Stimulated activated CD4-positive, alpha-beta T cell treated with anti-CD3 and anti-CD28 coated beads, TNF-alpha, amount 100 ng/mL, for 48 hours (primary cell): Measurements from ENCODE around the gene C1QTNF8.
A peak's percentile ranks its signal among the peaks of the same experiment; 100 is the strongest.

ENCODE experiments used
- DNase-seq, 3 donors: peaks; one replicate each; pipeline ENCODE4 v3.0.0-alpha.2; 2020; ENCODE audit warnings: low read depth in 3 of 3

C1QTNF8 gene

DNA sequence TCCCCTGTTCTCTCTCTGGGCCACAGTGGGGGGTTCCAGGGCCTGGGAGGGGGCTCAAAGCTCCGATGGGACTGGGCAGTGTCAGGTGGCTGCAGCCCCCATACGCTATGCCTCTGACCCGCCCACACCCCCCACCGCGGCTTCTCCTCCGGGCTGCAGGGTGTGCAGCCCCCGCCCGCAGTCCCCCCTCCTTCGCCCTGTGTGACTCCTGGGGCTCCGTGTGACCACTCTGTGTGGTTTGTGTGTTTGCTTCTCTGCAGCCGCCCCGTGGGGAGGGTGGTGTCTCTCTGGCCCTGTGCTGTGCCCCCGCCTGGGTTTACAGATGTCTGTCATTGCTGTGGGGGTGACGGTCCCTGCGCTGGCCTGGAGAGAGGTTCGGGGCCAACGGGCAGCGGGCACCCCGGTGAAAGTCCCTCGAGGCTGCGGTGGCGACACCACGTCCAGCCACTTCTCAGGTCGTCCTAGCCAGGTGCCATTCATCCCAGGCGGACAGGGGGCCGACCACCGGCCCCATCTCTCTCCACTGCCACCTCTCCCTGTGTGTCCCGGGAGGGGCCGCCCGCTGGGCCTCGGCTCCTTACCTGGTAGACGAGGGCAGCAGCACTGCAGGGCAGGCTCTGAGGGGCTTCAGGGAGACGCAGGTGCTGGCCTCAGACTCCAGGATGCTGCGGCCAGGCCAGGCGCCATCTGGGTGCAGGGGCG is 18.0 kb downstream of the C1QTNF8 start:
- no peak for DNase-seq

DNA sequence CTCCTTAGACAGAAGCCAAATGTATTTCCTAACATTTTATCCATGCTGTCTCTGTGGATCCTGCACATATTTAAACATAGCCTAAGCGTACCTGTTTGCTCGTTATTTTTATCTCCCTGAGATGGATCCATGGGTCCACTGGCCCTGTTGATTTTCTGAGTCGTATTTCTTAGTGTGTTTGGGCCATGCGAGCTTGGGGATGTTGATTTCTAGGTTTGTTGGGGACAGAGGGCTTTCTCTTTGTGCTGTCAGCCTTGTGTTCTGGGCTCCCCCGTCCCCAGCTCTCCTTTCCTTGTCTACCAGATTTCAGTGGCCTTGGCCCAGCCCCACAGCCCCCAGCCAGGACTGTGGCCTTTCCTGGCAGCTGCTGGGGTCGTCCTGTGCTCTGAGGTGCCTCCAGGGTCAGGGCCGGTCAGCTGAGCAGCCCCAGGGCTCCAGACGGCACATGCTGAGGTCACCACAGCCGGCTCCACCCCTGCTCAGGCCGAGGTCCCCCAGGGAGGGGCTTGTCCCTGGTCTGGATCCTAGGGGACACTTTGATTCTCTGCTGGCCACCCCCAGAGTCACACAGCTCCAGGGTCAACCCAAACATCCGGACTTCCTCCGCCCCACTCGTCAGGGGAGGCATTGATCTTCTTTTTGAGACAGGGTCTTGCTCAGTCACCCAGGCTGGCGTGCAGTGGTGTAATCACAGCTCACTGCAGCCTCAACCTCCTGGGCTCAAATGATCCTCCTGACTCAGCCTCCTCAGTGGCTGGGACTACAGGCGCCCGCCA is 19.1 kb downstream of the C1QTNF8 start:
- no peak for DNase-seq

DNA sequence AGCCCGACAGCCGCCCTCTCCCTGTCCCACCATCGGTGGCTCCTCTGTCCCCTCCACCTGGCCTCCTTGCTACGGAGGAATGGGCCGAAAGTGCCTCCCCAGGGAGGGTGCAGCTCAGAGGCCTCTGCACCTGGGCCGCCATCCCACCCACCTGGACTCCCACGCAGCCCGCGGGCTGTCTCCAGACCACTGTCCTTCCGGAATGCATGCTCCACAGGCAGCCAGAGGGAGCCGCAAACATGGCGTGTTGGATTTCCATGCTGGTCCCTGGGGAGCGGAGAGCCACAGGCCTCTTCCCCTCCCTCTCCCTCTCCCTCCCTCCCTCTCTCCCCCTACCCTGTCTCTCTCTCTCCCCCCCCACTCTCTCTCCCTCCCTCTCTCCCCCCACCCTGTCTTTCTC is 20.5 kb downstream of the C1QTNF8 start:
- DNase-seq = no peak

DNA sequence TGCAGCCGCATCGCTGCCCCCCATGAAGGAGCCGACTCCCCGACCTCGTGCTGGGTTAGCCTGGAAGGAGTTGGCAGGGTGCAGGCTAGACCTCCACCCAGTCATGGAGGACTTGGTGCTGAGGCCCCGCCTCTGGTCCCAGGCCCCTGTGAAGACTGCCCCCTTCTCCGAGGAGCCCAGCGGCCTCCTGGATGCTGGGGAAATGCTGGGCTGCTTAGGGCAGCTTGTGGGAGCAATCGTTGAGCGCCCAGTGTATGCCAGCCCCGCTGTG is 21.7 kb downstream of the C1QTNF8 start:
- DNase-seq = no peak

DNA sequence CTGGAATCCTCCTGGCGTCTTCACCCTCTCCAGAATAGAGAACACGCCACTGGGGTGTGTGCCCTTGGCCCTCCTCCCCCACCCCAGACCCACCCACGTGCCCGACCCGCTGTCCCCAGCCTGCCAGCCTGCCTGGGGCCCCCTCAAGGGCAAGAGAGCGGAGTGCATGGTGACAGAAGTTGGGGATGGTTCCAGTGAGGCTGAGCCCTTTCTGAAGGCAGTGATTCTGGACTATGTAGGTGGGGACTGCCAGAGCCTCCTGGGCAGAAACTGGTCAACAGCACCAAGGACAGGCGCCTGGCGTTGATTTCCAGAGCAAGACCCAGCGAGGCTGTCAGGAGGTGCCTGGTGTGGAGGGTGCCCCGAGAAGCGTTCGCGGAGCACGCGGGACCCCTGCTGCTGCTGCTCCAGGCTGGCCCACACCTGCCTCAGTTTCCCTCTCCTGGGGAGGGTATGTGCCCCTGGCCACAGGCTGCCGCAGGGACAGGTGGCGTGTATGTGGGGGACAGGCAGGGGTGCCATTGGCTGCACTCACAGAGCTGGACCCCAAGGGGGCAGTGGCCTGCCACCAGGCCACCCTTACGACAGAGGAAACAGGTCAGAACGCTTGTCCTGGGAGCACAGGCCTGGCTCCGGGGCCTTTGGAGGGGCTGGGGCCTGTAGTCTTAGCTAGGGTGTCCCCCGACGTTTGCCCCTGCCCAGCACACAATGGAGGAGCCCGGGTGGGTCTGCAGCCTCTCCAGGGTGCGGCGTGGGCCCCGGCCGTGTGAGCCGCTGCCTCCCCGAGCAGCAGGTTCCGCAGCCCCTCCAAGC is 22.3 kb downstream of the C1QTNF8 start:
- DNase-seq = no peak

DNA sequence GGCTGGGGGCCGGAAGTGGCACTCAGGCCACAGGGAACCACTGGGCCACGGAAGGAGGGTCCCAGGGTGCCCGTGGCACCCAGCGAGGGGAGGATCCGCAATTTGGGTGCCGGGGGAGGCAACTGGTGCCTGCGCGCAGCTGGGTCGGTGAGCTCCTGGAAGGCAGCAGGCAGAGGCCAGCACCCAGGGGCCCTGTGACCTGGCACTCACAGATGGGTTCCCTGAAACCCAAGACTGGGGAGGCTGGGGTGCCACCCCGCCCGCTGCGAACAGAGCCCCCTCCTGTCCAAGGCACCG is 22.8 kb downstream of the C1QTNF8 start:
- DNase-seq = no peak

DNA sequence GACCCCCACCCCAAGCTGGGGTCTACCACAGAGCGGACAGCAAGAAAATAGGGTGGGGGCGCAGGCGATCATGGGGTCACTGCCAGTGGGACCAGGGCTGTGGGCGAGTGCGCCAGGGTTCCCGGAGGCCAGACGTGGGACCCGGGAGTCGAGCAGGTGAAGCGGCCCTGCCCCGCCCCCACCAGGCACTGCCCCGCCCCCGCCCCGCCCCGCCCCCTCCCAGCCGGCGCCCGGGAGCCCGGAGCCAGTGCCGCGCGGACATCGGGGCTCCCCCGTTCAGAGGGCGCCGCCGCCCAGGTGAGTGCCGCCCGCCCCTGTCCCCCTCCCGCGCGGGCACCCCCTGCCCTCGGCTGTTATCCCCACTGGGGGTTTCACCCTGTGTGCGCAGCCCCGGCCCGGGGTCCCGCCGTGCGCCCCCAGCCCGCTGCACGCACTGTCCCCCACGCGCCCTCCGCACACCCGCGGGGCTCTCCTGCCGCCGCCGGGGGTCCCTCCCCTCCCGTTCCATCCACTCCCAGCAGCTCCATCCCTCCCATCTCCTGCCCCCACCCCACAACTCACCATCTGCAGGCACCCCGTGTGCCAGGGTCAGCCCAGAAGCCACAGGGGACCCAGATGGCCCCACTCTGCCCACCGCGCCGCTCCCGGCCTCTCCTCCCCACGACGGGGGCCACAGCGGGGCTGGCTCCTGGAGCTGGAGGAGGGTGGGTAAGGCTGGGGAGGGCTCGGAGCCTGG is 23.4 kb downstream of the C1QTNF8 start, which contains the start of gene SSTR5:
TSS of gene SSTR5 (plus strand) at position 222 of the 736 bp plus-strand sequence. CDS start 6,122 bp downstream, outside the sequence.
- no peak for DNase-seq

DNA sequence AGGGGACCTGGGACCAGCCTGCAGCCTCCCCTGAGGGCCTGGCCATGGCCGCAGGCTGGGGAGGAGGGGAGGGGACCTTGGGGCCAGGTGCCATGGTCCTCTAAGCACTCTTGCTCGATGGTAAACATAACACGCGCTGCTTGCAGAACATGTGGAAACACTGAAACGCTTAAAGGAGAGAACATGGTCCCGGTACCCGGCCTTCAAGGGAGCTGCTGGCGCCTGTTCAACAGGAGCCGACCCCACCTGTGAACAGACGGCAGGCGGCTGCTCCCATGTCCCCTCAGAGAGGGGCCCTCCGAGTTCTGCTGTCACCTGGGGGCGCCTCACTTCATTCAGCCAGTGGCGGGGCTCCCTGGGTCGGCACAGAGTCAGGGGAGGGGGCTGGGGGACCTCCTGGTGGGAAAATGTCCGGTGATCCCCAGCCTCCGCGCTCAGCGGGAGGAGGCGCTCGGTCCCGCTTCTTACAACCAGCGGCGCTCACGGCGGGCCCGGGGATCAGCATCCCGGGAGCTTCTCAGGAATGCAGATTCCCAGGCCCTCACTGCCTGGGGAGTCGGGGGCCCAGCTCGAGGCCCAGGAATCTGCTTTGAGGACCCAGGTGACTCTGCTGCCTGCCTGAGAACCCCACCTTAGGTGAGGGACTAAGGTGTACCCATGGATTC is 24.4 kb downstream of the C1QTNF8 start:
- no peak for DNase-seq

DNA sequence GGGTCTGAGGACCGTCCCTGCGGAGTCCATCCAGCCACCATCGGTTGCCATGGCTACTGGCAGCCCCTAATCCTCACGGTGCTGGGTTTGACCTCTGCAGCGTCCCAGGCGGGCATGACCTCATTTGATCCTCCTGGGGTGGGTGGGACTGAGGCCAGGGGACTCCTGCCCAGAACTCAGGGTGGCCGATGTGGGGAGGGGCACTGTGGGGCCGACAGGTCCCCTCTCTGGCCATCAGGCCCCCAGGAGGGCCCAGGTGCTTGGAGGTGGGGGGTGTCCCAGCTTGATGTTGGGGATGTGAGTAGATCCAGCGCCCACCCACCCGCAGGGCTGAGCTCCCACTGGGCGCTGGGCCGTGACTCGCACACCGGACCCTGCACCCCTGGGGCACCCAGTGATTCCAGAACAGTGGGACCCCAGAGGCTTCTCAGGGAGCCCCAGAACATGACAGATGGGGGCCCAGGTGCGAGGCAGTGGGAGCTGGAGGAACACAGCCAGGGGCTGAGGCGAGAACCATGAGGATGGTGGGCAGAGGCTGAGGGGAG is 25.1 kb downstream of the C1QTNF8 start:
- DNase-seq = no peak

DNA sequence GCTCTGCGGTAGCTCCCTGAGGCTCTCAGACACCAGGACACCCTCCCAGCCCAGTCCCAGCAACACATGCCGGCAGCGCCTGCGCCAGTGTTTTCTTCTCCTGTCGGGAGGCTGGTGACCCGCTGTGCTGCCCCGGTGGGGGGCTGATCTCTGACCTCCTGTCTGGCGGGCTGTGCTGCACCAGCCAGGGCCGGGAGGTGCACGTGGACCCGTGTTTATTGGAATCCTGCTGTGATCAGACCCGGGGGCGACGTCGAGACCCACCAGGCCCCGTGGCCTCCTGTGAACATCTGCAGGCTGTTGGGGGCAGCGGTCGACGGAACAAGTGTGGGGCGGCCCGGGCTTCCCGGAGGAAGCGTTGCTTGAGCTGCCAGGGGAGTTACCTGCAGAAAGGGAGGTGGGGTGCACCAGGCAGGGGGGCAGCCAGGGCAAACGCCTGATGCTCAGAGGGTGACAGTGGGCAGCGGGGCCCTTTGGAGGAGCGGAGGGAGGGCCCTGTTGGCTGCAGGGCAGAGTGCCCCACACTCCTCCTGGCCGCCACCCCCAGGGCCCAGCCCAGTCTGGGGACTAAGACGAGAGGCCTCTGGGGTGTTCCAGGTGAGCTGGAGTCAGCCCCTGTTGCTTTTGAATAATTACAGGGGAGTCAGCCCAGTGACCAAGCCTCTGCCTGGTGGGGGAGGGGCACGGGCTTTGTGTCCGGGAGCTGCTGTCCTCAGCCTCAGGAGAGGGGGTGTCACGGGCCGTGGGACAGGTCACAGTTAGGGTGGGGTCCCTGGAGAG is 25.8 kb downstream of the C1QTNF8 start:
- DNase-seq = no peak

DNA sequence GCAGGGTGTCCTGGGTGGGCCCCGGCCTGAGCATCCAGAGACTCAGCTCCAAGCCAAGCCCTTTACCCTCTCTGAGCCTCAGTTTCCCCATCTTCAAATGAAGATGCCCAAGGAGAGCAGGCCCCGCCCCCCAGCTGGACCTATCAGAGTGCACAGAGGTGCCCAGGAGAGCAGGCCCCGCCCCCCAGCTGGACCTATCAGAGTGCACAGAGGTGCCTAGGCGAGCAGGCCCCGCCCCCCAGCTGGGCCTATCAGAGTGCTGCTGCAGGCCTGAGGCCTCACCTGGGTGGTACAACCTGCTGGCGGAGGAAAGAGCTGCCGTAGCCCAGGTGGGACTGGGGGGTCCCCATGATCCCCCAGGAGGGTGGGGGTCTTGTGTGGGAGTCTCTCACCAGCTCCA is 26.9 kb downstream of the C1QTNF8 start:
- DNase-seq = peak in 1 of 3 donors; percentile 17

DNA sequence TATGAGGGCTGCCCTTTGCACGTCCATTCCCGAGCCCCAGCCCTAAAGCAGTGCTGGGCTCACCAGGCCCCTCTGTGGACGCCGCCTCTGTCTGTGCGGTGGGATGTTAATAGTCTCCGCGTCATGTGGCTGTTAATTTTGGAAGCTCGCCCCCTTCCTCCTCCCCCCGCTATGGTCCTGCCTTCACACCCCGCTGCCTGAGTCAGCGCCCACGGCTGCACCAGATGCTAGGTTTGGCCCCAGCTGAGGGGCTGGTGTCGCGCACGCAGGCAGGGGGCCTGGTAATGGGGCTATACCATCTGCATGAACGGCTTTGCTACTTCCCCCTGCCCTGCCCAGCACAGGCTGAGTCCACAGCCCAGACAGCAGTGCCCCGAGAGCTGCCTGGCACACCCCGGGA is 27.6 kb downstream of the C1QTNF8 start:
- DNase-seq = no peak

DNA sequence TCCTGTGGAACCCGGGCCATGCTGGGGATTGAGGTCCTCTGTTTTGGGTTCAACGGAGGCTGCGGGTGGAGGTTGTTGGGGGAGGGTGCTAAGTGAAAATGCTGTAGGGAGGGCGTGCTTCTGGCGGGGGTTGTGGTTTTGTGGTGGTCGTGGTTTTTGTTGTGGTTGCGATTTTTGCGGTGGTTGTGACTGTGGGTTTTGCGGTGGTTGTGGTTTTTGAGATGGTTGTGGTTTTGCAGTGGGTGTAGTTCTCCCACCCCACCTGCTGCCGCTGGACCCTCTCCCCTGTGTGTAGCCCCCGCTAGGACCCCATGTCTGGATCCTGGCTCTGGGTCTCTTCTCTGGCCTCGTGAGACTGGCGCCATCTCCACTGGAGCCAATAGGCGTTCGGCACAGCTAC is 28.4 kb downstream of the C1QTNF8 start:
- no peak for DNase-seq

DNA sequence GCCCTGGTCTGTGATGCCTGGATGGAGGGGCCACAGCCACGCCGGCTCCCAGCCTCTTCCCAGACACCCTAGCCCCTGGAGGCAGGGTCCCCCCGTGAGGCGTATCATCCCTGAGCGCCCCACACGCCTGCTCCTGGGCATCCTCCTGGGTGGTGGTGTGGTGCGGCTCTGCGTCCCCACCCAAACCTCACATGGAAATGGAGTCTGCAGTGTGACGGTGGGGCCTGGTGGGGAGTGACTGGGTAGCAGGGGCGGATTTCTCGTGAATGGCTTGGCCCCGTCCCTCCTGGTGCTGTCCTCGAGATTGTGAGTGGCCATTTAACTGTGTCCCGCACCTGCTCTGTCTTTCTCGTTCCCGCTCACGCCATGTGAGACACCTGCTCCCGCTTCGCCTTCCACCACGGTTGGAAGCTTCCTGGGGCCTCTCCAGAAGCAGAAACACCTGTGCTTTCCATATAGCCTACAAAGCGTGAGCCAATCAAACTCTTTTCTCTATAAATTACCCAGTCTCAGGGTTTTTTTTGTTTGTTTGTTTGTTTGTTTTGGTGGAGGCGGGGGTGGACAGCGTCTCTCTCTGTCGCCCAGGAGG is 29.4 kb downstream of the C1QTNF8 start:
- DNase-seq = no peak

DNA sequence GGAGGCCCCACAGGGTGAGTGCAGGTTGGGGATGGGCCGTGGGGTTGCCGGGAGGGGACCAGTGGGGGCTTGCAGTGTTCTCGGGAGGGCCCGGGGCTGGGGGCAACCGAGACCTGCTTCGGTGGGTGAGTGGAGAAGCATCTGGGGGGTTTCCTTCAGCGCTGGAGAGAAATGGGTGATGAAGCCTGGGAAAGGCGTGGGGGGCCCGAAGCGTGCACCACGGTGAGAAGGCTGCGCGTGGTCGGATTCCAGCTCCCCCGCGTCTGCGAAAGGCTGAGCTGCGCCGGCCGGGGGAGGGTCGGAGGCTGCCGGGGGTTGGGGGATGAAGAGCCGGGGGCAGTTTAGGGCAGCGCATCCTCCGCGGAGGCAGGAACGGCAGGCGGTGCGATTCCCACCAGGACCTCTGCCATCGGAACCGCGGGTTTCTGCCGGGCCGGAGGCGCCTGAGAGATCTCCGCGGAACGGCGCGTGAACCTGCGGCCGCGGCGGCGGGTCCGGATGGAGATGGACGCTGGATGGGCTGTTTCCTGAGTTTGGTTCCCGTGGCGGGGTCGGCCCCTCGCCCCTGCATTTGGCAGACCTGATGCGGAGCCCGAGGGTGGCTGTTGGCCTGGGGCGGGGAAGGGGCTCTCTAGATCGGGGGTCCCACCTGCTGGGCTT is 30.4 kb downstream of the C1QTNF8 start:
- DNase-seq = no peak

DNA sequence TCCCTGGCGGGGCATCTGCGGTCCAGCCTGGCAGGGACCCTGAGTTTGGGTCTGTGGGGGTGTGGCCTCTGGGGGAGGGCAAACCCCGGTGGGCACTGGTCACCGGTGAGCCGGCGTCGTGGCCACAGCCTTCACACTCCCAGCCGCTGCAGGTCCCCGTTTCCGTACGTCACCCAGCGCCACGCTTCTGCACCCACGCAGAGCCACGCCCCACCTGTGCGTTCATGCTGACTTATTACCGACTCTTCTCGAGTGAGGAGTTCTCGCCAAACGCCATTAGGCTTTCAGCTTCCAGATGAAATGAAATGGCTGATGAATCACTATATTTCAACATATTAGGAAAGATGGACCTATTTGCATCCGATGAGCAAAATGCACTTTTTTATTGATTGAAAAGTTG is 32.3 kb downstream of the C1QTNF8 start:
- DNase-seq = no peak

DNA sequence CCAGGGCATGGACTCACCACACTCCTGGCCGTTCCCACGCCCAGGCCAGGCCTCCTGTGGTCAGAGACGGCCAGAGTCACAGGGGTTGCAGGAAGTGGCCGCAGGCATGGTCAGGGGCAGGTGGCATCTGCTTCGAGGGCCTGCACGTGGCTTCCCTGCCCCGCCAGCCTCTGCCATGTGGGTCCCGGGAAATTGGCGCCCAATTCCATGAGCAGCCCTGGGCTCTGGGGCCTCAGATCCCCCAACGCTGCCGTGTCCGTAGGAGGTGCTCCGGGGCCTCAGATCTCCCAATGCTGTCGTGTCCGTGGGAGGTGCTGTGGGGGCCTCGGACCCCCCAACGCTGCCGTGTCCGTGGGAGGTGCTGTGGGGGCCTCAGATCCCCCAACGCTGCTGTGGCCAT is 33.1 kb downstream of the C1QTNF8 start:
- DNase-seq = no peak

DNA sequence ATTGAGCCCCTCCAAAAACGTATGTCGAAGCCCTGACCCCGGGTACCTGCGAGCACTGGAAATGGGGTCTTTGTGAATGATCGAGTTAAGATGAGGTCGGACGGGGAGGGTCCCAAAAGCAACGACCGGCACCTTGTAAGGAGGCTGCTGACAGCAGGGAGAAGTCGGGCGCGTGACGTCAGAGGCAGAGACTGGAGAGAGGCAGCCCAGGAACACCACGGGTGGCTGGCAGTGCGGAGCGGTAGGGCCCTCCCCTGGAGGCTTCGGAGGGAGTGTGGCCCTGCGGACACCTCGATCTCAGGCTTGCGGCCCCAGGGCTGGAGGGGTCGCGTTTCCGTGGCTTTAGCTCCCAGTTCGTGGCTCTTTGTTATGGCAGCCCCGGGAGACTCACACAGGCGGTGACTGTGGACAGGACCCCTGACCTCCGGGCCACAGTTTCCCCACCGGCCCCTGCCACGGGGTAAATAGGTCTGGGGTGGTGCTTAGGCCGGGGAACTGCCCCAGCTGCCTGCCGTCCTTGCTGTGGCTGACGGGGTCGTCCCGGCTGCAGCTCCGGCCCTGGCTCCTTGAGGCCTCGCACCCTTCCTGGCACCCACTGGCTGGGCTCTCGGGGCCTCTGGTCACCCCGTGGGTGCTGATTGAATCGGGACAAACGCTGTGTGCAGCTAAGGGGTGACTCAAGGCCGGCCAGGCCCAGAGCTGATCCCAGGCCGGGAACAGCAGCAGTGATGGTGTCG is 34.1 kb downstream of the C1QTNF8 start:
- DNase-seq = no peak
